SU-DHL-6 (cell line): ENCODE results near the gene CMTR2.
A peak's percentile ranks its signal among the peaks of the same experiment; 100 is the strongest.

Experiments
- H2AFZ ChIP-seq: fragments of 200-600 bp; sonication (generic); 2 replicates; pipeline ENCODE4 v1.6.1; 2014; ENCODE audit warnings: low read depth, mild to moderate bottlenecking, moderate library complexity, mixed read lengths, antibody characterized with exemption, low read length; ENCODE audit not compliant: severe bottlenecking
- H3F3A ChIP-seq: fragments of 200-600 bp; shearing (Covaris generic); 2 replicates; pipeline ENCODE4 v1.6.0; 2016; ENCODE audit warnings: antibody characterized with exemption, mild to moderate bottlenecking; ENCODE audit not compliant: insufficient read depth
- H3K27ac ChIP-seq: fragments of 200-600 bp; sonication (generic); 2 replicates; pipeline ENCODE4 v1.5.1; 2016; ENCODE audit warnings: low read depth, mild to moderate bottlenecking, low read length, moderate library complexity, mixed read lengths
- H3K27me3 ChIP-seq: fragments of 200-600 bp; sonication (generic), shearing (Covaris generic); 2 replicates; pipeline ENCODE4 v1.6.0; 2014; ENCODE audit warnings: mild to moderate bottlenecking, low read length
- H3K36me3 ChIP-seq: fragments of 200-600 bp; sonication (generic); 2 replicates; pipeline ENCODE4 v1.6.1; 2014; ENCODE audit warnings: mild to moderate bottlenecking, low read length, mixed read lengths
- H3K4me2 ChIP-seq: fragments of 300-600, 200-600 bp; shearing (Covaris generic), sonication (generic); 2 replicates; pipeline ENCODE4 v1.6.0; 2014; ENCODE audit warnings: low read length, low read depth, mild to moderate bottlenecking; ENCODE audit not compliant: poor library complexity, severe bottlenecking
- H3K4me3 ChIP-seq: fragments of 200-600 bp; sonication (generic); 2 replicates; pipeline ENCODE4 v1.5.1; 2014; ENCODE audit warnings: antibody characterized with exemption, low read length, mild to moderate bottlenecking, mixed read lengths; ENCODE audit not compliant: insufficient read depth, poor library complexity, severe bottlenecking
- H3K79me2 ChIP-seq: fragments of 200-600 bp; sonication (generic); 2 replicates; pipeline ENCODE4 v1.6.1; 2014; ENCODE audit warnings: mild to moderate bottlenecking, low read length, moderate library complexity; ENCODE audit not compliant: insufficient read depth
- H3K9ac ChIP-seq: fragments of 200-600 bp; sonication (generic); 2 replicates; pipeline ENCODE4 v1.7.0; 2014; ENCODE audit warnings: mild to moderate bottlenecking, low read length
- H3K9me2 ChIP-seq: fragments of 200-600 bp; sonication (generic); replicated peaks from 2 replicates; pipeline ENCODE4 v1.6.1; 2014; ENCODE audit warnings: low read length; ENCODE audit not compliant: insufficient read depth
- H3K9me3 ChIP-seq: fragments of 200-600 bp; sonication (generic); 2 replicates; pipeline ENCODE4 v1.6.1; 2014; ENCODE audit warnings: low read length, mixed read lengths; ENCODE audit not compliant: insufficient read depth
- H4K20me1 ChIP-seq: fragments of 200-600 bp; sonication (generic); 2 replicates; pipeline ENCODE4 v1.6.1; 2014; ENCODE audit warnings: low read depth, mild to moderate bottlenecking, antibody characterized with exemption, low read length, moderate library complexity, mixed read lengths
- EZH2phosphoT487 ChIP-seq: fragments of 200-600 bp; sonication (generic), shearing (Covaris generic); conservative IDR thresholded peaks from 2 replicates; pipeline ENCODE4 v1.6.1; 2018; ENCODE audit warnings: mild to moderate bottlenecking, antibody characterized with exemption, low read length, moderate library complexity, mixed read lengths
- TF ChIP-seq, protein P1 (sequence below): fragments of 200-600 bp; sonication (generic); IDR thresholded peaks from one replicate; pipeline ENCODE4 v1.5.1; 2017; ENCODE audit warnings: antibody characterized with exemption, mild to moderate bottlenecking, low read length, moderate library complexity; ENCODE audit not compliant: insufficient read depth, poor library complexity, severe bottlenecking

CMTR2 gene, protein sequence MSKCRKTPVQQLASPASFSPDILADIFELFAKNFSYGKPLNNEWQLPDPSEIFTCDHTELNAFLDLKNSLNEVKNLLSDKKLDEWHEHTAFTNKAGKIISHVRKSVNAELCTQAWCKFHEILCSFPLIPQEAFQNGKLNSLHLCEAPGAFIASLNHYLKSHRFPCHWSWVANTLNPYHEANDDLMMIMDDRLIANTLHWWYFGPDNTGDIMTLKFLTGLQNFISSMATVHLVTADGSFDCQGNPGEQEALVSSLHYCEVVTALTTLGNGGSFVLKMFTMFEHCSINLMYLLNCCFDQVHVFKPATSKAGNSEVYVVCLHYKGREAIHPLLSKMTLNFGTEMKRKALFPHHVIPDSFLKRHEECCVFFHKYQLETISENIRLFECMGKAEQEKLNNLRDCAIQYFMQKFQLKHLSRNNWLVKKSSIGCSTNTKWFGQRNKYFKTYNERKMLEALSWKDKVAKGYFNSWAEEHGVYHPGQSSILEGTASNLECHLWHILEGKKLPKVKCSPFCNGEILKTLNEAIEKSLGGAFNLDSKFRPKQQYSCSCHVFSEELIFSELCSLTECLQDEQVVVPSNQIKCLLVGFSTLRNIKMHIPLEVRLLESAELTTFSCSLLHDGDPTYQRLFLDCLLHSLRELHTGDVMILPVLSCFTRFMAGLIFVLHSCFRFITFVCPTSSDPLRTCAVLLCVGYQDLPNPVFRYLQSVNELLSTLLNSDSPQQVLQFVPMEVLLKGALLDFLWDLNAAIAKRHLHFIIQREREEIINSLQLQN

DNA sequence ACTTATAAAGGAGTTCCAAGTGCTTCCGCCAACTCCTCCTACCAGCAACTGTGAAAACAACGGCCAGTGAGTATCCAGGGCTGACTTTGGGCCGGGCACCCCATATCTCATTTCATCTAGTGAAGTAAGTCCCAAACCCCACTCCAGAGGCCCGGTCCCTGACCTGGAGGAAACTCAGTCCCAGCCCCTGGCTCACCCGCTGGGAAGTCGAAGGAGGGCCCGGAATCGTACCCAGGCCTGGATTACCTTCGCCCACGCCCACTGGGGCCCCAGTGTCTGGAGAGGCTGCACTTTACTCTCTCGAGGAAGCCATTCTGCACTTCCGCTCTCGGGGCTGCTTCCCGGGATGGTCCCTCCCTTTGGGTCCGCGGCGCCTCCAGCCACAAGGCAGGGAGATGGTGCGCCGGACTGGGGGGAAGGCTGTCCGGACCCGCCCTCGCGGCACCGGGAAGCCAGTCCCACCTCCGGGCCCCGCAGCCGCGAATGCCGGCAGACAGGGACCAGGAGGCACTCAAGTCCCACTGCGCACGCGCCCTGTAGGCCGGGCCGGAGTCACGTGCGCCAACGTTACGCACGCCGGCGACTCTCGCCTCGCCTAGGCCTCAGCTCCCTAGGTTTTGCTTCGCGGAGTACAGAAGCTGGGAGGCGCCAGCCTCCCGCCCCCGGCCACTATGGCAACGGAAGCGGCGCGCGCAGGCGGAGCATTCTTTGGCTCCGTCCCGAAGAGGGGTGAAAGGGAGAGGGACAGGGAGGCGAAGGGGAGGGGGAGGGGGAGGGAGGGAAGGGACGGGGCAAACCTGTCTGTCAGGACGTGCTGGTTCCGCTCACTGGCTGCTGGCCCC is at the start of gene CMTR2:
Gene CMTR2, minus strand, starts transcription at position 513 of the 842 bp plus-strand sequence. CDS start 3,482 bp downstream, outside the sequence.
- Histone ChIP-seq H3K79me2 (peaks cover 10% of the 10 kb centered on the region), H3K4me3 (peak within 1 kb of the TSS; percentile 90), H2AFZ (peak within 1 kb of the TSS; percentile 82), H3K4me2 (peak within 1 kb of the TSS; percentile 79), H3K9me3 (no peaks in the 10 kb centered on the region), H3F3A (peaks cover 4% of the 10 kb centered on the region; the same call in 1 of the 2 replicates), H4K20me1 (no peaks in the 10 kb centered on the region), H3K36me3 (no peaks in the 10 kb centered on the region; the same call in 1 of the 2 replicates), H3K27ac (peak within 1 kb of the TSS; percentile 53), H3K9me2 (no peaks in the 10 kb centered on the region), H3K27me3 (no peaks in the 10 kb centered on the region), H3K9ac (peak within 1 kb of the TSS; percentile 71)
- TF ChIP-seq, protein P1, sequence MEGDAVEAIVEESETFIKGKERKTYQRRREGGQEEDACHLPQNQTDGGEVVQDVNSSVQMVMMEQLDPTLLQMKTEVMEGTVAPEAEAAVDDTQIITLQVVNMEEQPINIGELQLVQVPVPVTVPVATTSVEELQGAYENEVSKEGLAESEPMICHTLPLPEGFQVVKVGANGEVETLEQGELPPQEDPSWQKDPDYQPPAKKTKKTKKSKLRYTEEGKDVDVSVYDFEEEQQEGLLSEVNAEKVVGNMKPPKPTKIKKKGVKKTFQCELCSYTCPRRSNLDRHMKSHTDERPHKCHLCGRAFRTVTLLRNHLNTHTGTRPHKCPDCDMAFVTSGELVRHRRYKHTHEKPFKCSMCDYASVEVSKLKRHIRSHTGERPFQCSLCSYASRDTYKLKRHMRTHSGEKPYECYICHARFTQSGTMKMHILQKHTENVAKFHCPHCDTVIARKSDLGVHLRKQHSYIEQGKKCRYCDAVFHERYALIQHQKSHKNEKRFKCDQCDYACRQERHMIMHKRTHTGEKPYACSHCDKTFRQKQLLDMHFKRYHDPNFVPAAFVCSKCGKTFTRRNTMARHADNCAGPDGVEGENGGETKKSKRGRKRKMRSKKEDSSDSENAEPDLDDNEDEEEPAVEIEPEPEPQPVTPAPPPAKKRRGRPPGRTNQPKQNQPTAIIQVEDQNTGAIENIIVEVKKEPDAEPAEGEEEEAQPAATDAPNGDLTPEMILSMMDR = no peak
- no peak for TF ChIP-seq EZH2phosphoT487

DNA sequence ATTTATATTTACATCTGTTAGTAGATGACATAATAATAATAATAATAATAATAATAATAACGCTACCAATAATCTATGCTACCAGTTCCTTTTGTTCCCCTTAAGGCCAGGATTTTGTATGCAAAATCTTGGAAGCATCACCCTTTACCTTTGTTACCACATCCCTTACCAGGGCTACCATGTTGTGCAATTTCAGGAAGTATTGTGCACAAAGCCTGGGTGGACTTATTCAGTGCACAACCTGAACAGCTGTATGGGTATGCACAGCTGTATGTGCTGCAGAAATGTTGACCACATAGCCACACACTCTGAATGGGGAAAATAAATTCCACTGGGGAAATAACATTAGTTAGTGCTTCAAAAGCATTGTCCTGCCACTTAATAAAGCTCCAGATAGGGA is 49.4 kb upstream of the CMTR2 start:
- TF ChIP-seq, protein P1 = no peak
- Histone ChIP-seq H3K4me3 (no peak overlapping the region), H3K9ac (no peak overlapping the region), H3K27ac (no peak overlapping the region), H4K20me1 (no peaks in the 10 kb centered on the region), H3K9me3 (no peaks in the 10 kb centered on the region), H3F3A (no peaks in the 10 kb centered on the region), H3K79me2 (no peaks in the 10 kb centered on the region), H2AFZ (no peak overlapping the region), H3K27me3 (no peaks in the 10 kb centered on the region), H3K36me3 (no peaks in the 10 kb centered on the region), H3K4me2 (no peak overlapping the region), H3K9me2 (no peaks in the 10 kb centered on the region)

DNA sequence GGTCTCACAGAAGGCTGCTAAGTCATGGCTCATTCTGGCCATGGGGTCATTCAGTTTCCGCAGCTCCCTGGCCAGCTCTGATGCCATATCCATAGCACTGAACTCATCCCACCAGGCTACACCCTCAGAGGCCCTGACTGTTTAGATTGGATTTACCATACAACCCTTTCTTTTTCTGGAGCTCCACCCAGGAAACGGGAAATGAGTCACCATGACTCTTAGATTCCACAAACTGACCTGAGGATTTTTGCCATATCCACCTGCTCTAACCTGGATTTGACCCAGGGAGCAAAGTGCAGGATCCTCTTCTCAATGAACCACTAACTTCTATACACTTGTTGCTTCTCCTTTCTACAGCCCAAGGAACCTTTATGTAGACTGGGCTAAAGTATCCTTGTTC is 49.0 kb upstream of the CMTR2 start:
- TF ChIP-seq, protein P1 = no peak
- TF ChIP-seq EZH2phosphoT487 = no peak
- no peaks in the 10 kb centered on the region for H3F3A ChIP-seq
- no peak overlapping the region for H2AFZ ChIP-seq
- H3K4me2 ChIP-seq = no peak overlapping the region
- H3K36me3 ChIP-seq = no peaks in the 10 kb centered on the region
- no peaks in the 10 kb centered on the region for H3K27me3 ChIP-seq
- H3K9ac ChIP-seq = no peak overlapping the region
- no peak overlapping the region for H3K4me3 ChIP-seq
- no peak overlapping the region for H3K27ac ChIP-seq
- no peaks in the 10 kb centered on the region for H3K79me2 ChIP-seq
- H3K9me2 ChIP-seq = no peaks in the 10 kb centered on the region
- H4K20me1 ChIP-seq = no peaks in the 10 kb centered on the region
- H3K9me3 ChIP-seq = no peaks in the 10 kb centered on the region
